ENCODE measurements around the gene PTPA. TPM values are rescaled to one million over a fixed set of nuclear protein-coding genes. Genes with fewer than 3 reads are reported as not detected.
A peak's percentile ranks its signal among the peaks of the same experiment; 100 is the strongest.

PTPA gene
- total and polyA plus RNA-seq, 2 experiments from 2014 or later = 60.8 to 113 TPM

DNA sequence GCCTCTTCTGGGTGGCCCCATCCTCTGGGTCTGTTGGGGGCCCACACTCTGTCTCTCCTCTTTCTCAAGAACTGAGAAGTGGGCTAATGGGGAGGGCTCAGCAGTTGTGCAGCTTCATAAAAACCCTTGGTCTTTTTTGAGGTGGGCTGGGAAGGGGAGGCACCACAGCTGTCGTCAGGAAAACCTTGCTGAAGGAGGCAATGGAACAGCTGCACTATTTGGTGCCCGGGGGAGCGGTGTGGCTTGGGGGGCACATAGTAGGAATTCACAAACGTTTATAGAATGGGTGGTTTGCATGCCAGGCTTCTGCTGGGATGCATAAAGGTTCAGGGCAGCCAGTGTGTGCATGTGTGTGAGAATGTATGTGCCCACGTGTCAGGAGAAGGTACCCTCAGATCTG, 70.0 kb downstream of the PTPA start:
- no peak overlapping the region for H3K4me3 ChIP-seq
- H2AFZ ChIP-seq = no peak overlapping the region
- H3K27me3 ChIP-seq (replicated peaks; ENCODE audit: insufficient read depth) = no peaks in the 10 kb centered on the region
- H3K4me2 ChIP-seq (ENCODE audit: unreplicated experiment) = no peak overlapping the region
- TF ChIP-seq EZH2phosphoT487 (IDR thresholded peaks at IDR 0.05; ENCODE audit: insufficient read depth, low read depth) (no peak), EZH2 (IDR thresholded peaks at IDR 0.05; ENCODE audit: insufficient read depth, poor library complexity, severe bottlenecking) (no peak)
- H3K9me2 ChIP-seq (ENCODE audit: insufficient read depth) = no peaks in the 10 kb centered on the region
- H3K27ac ChIP-seq = no peak overlapping the region
- no peak overlapping the region for H3K9ac ChIP-seq
- no peak for DNase-seq
- in situ Hi-C loops (cut with MboI) = no loop called here
- H4K20me1 ChIP-seq (ENCODE audit: insufficient read depth) = no peaks in the 10 kb centered on the region
- peaks cover 14% of the 10 kb centered on the region for H3K79me2 ChIP-seq (ENCODE audit: insufficient read depth)
- H3K4me1 ChIP-seq (ENCODE audit: insufficient read depth) = no peaks in the 10 kb centered on the region
- H3K9me3 ChIP-seq (ENCODE audit: low read depth) = no peaks in the 10 kb centered on the region
- WGBS, 2 experiments (ENCODE audit: low coverage in 1 of 2, low lambda C conversion rate in 2 of 2, missing lambda C conversion rate in 2 of 2) = 67 to 68% methylated on average over 5 of the region's 5 CpGs
- no peaks in the 10 kb centered on the region for H3K36me3 ChIP-seq (ENCODE audit: low read depth)
- H3F3A ChIP-seq (ENCODE audit: insufficient read depth) = peaks cover 5% of the 10 kb centered on the region; the same call in 1 of the 2 replicates

DNA sequence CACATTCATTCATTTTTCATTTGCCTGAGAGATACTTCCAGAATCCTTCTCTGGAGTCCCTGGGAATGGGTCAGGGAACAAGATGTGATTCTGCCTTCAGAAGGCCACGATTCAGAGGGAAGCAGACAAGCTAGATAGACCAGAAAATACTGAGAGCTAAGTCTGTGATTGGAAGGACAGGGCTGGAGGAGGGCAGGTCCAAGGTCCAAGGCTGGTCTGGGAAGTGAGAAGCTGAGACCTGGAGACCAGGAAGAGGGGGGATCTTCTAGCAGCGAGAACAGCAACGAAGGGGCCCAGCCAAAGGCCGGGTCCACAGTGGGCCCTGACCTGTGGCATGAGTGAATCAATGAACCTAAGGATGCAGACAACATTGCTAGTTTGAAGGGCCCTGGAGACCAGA, 70.9 kb downstream of the PTPA start:
- no peak overlapping the region for H3K4me2 ChIP-seq (ENCODE audit: unreplicated experiment)
- H3K9ac ChIP-seq = no peak overlapping the region
- H3F3A ChIP-seq (ENCODE audit: insufficient read depth) = no peaks in the 10 kb centered on the region
- peaks cover 5% of the 10 kb centered on the region for H3K79me2 ChIP-seq (ENCODE audit: insufficient read depth)
- DNase-seq = no peak
- in situ Hi-C loops (cut with MboI) = no loop called here
- no peak for TF ChIP-seq EZH2 (IDR thresholded peaks at IDR 0.05; ENCODE audit: insufficient read depth, poor library complexity, severe bottlenecking)
- TF ChIP-seq EZH2phosphoT487 (IDR thresholded peaks at IDR 0.05; ENCODE audit: insufficient read depth, low read depth) = no peak
- WGBS, 2 experiments (ENCODE audit: low coverage in 1 of 2, low lambda C conversion rate in 2 of 2, missing lambda C conversion rate in 2 of 2) = 78 to 83% methylated on average over 4 of the region's 4 CpGs
- H3K27ac ChIP-seq = no peak overlapping the region
- H3K4me1 ChIP-seq (ENCODE audit: insufficient read depth) = no peaks in the 10 kb centered on the region
- no peaks in the 10 kb centered on the region for H3K27me3 ChIP-seq (replicated peaks; ENCODE audit: insufficient read depth)
- no peaks in the 10 kb centered on the region for H3K9me3 ChIP-seq (ENCODE audit: low read depth)
- H3K36me3 ChIP-seq (ENCODE audit: low read depth) = no peaks in the 10 kb centered on the region
- H2AFZ ChIP-seq = no peak overlapping the region
- H3K4me3 ChIP-seq = no peak overlapping the region
- no peaks in the 10 kb centered on the region for H4K20me1 ChIP-seq (ENCODE audit: insufficient read depth)
- no peaks in the 10 kb centered on the region for H3K9me2 ChIP-seq (ENCODE audit: insufficient read depth)

DNA sequence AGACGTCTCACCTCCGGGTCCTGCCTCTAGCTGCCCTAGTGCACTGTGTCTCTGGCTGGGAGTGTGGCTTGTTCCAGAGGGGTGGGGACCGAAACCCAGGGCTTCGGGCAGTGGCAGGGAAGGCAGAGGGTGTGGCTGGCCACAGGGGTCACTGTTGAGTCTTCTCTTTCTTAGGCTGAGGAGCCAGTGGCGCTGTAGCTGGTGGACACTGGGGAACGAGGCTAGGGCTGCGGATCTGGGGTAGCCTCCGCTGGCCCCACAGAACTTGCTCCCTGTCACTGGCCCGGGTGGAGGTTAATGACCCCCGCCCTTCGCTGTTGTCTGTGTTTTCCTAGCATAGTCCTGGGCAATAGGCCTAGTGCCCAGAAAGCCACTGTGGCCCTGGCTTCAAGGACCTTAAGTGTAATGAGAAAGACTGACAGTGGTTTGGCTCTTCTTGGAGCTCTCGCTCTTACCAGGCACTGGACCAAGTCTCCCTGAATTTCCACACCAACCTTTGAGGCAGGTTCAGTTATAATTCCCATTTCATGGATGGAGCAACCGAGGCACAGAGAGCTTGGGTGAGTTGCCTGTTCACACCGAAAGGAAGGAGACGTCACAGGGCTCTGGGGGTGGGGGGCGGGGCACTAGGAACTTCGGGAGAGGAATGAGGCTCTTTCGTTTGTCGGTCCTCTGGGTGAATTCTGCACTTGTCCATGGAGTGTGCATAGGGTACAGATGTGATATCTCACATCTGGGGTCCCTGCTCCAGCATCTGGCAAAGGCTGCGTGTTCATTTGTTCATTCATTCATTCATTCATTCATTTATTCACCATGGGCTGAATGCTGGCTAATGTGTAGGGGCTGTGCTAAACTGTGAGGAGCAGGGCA, 71.6 kb downstream of the PTPA start:
- Histone ChIP-seq H3K27me3 (replicated peaks; ENCODE audit: insufficient read depth) (no peaks in the 10 kb centered on the region), H2AFZ (no peak overlapping the region), H3K4me2 (ENCODE audit: unreplicated experiment) (no peak overlapping the region), H3K9ac (no peak overlapping the region), H3K4me3 (no peak overlapping the region), H3K4me1 (ENCODE audit: insufficient read depth) (no peaks in the 10 kb centered on the region), H4K20me1 (ENCODE audit: insufficient read depth) (no peaks in the 10 kb centered on the region), H3K36me3 (ENCODE audit: low read depth) (no peaks in the 10 kb centered on the region), H3K27ac (no peak overlapping the region), H3K79me2 (ENCODE audit: insufficient read depth) (peaks cover 1% of the 10 kb centered on the region), H3K9me2 (ENCODE audit: insufficient read depth) (no peaks in the 10 kb centered on the region), H3F3A (ENCODE audit: insufficient read depth) (no peaks in the 10 kb centered on the region), H3K9me3 (ENCODE audit: low read depth) (no peaks in the 10 kb centered on the region)
- 65 to 67% methylated on average over 20 of the region's 20 CpGs for WGBS, 2 experiments (ENCODE audit: low coverage in 1 of 2, low lambda C conversion rate in 2 of 2, missing lambda C conversion rate in 2 of 2)
- in situ Hi-C loops (cut with MboI) = no loop called here
- peak; percentile 54 for DNase-seq
- TF ChIP-seq EZH2 (IDR thresholded peaks at IDR 0.05; ENCODE audit: insufficient read depth, poor library complexity, severe bottlenecking) = no peak
- TF ChIP-seq EZH2phosphoT487 (IDR thresholded peaks at IDR 0.05; ENCODE audit: insufficient read depth, low read depth) = no peak

DNA sequence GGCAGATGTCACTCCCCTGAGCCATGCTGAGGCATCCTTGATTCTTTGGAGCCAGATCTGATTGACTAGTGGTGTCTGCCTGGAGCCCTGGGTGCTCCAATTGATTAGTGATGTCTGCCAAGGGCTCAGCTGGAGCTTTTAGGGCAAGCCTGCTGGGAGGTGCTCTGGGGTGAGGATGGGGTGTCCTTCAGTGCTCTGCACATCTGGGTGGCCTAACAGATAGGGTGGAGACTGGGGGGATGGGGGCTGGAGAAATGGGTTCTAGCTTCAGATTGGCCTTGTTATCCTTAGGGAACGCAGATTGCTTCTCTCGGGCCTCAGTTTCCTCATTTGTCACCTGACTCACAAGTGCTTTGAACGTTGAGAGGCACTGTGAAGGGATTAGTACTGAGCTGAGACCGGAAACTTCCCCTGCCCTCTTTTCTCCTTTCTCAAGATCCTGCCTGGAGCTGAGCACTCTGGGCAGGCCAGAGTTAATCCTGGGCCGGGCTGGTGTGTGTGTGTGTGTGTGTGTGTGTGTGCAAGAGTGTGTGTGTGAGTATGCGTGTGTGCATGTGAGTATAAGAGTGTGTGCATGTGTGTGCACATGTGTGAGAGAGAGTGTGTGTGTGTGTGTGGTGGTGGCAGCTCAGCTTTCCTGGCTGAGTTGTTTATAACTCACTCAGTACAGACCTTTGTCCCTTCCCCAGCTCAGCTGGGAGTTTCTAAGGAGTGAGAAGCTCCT, 72.4 kb downstream of the PTPA start:
- no peak overlapping the region for H2AFZ ChIP-seq
- 61 to 69% methylated on average over 6 of the region's 6 CpGs for WGBS, 2 experiments (ENCODE audit: low coverage in 1 of 2, low lambda C conversion rate in 2 of 2, missing lambda C conversion rate in 2 of 2)
- H3F3A ChIP-seq (ENCODE audit: insufficient read depth) = no peaks in the 10 kb centered on the region
- no peaks in the 10 kb centered on the region for H3K4me1 ChIP-seq (ENCODE audit: insufficient read depth)
- H3K4me3 ChIP-seq = no peak overlapping the region
- TF ChIP-seq EZH2phosphoT487 (IDR thresholded peaks at IDR 0.05; ENCODE audit: insufficient read depth, low read depth) (no peak), EZH2 (IDR thresholded peaks at IDR 0.05; ENCODE audit: insufficient read depth, poor library complexity, severe bottlenecking) (no peak)
- no peaks in the 10 kb centered on the region for H3K9me3 ChIP-seq (ENCODE audit: low read depth)
- no peaks in the 10 kb centered on the region for H4K20me1 ChIP-seq (ENCODE audit: insufficient read depth)
- H3K27me3 ChIP-seq (replicated peaks; ENCODE audit: insufficient read depth) = no peaks in the 10 kb centered on the region
- peak; percentile 39 for DNase-seq
- no peak overlapping the region for H3K4me2 ChIP-seq (ENCODE audit: unreplicated experiment)
- H3K9me2 ChIP-seq (ENCODE audit: insufficient read depth) = no peaks in the 10 kb centered on the region
- no peaks in the 10 kb centered on the region for H3K79me2 ChIP-seq (ENCODE audit: insufficient read depth)
- H3K9ac ChIP-seq = no peak overlapping the region
- no peak overlapping the region for H3K27ac ChIP-seq
- H3K36me3 ChIP-seq (ENCODE audit: low read depth) = no peaks in the 10 kb centered on the region
- in situ Hi-C loops (cut with MboI) = no loop called here

All from GM23248 (cell line).